ENCODE data around the gene SPDEF. TPM values are rescaled to one million over a fixed set of nuclear protein-coding genes. Genes with fewer than 3 reads are reported as not detected.

SPDEF gene
- total and polyA plus RNA-seq, 5 experiments from 2014 or later = not detected

DNA sequence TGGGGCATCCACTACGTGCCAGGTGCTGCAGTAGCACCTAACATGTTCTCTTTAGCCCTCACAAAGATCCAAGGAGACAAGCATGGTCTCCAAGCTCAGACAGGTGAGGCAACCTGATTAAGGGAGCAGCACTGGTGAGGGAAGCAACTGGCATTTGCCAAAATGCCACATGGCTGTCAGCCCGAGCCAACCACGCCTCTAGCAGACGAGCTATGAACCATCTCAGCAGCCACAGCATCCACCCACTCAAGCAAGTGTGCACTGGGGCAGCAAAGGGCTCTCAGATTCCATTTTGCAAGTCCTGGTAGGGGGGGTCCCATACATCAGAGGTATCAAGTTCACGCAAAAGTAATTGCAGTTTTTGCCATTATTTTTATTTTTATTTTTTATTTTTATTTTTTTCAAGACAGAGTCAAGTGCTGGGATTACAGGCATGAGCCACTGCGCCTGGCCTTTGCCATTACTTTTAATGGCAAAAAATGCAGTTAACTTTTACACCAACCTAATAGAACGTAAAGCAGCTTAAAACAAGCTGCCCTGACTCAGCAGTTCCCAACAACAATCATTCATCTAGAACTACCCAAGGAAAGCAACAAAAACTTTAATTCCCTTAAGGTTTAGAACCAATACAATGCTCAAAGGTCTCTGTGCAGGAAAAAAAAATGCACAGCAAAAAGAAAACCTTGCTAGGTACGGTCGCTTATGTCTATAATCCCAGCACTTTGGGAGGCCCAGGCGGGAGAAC is 36.3 kb upstream of the SPDEF start:
- ATAC-seq = no peak
- POLR2A ChIA-PET = no interaction called here
- peak overlapping the region in 1 of 10 donors; percentile 19 for H3K4me3 Mint-ChIP-seq
- DNase-seq = no peak
- H3K4me1 Mint-ChIP-seq = peaks cover 17 to 49% (median 36%) of the 10 kb centered on the region in 4 donors
- peaks cover 0 to 48% (median 0%) of the 10 kb centered on the region in 3 donors for H3K36me3 Mint-ChIP-seq
- H3K9me3 Mint-ChIP-seq = no peaks in the 10 kb centered on the region
- peak overlapping the region in 1 of 10 donors; percentile 38 for H3K27ac Mint-ChIP-seq
- H3K27me3 Mint-ChIP-seq = no peaks in the 10 kb centered on the region

DNA sequence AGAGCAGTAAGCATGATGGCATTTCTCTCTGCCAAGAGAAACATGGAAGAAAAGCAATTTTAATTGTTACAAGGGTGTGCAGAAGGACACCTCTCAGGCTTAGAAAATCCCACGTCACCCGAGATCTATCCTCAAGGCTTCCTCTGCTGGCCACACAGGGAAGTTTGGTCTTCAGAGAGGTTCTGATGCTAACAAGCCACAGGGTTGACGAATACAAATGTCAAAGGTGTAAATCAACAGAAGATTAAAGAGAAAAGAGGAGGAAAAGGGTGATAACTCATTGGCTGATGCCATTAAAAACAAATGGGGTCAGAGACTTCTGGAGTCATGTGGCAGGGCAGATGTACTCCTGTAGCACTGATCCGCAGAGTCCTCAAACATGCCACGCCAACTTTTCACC is 33.6 kb upstream of the SPDEF start:
- Mint-ChIP-seq H3K4me3 (no peak overlapping the region), H3K9me3 (no peaks in the 10 kb centered on the region), H3K27ac (peak overlapping the region in 2 of 10 donors; percentile 11 to 57), H3K4me1 (peaks cover 16 to 27% (median 21%) of the 10 kb centered on the region in 4 donors), H3K36me3 (peaks cover 0 to 35% (median 0%) of the 10 kb centered on the region in 3 donors), H3K27me3 (no peaks in the 10 kb centered on the region)
- POLR2A ChIA-PET = no interaction called here
- DNase-seq (no peak), ATAC-seq (no peak)

- Mint-ChIP-seq H3K4me3 (no peak overlapping the region), H3K27ac (peak overlapping the region in 3 of 10 donors; percentile 22 to 59 (median 44))
Measured at GRCh38 chr6:34589140-34589539, 33.0 kb upstream of the SPDEF start.

GRCh38 chr6:34587851-34588250 is 31.7 kb upstream of the SPDEF start:
- DNase-seq = no peak
- Mint-ChIP-seq H3K36me3 (peaks cover 0 to 33% (median 0%) of the 10 kb centered on the region in 3 donors), H3K27ac (peak overlapping the region in 1 of 10 donors; percentile 40), H3K9me3 (no peaks in the 10 kb centered on the region), H3K4me3 (no peak overlapping the region), H3K27me3 (no peaks in the 10 kb centered on the region), H3K4me1 (peaks cover 14 to 23% (median 19%) of the 10 kb centered on the region in 4 donors)
- POLR2A ChIA-PET = no interaction called here
- no peak for ATAC-seq

More at GRCh38 chr6:34589140-34589539, 33.0 kb upstream of the SPDEF start:
- ATAC-seq (no peak), DNase-seq (no peak)
- POLR2A ChIA-PET = no interaction called here
- peaks cover 0 to 35% (median 0%) of the 10 kb centered on the region in 3 donors for H3K36me3 Mint-ChIP-seq
- H3K9me3 Mint-ChIP-seq = no peaks in the 10 kb centered on the region
- peaks cover 19 to 29% (median 22%) of the 10 kb centered on the region in 4 donors for H3K4me1 Mint-ChIP-seq
- H3K27me3 Mint-ChIP-seq = no peaks in the 10 kb centered on the region

GRCh38 chr6:34587325-34587724 is 31.2 kb upstream of the SPDEF start:
- no peak for ATAC-seq
- no peak for DNase-seq
- peak overlapping the region in 1 of 10 donors; percentile 40 for H3K27ac Mint-ChIP-seq
- no peaks in the 10 kb centered on the region for H3K9me3 Mint-ChIP-seq
- no peaks in the 10 kb centered on the region for H3K27me3 Mint-ChIP-seq
- no peak overlapping the region for H3K4me3 Mint-ChIP-seq
- peaks cover 14 to 20% (median 17%) of the 10 kb centered on the region in 4 donors for H3K4me1 Mint-ChIP-seq
- H3K36me3 Mint-ChIP-seq = peaks cover 0 to 33% (median 0%) of the 10 kb centered on the region in 3 donors
- POLR2A ChIA-PET = no interaction called here

DNA sequence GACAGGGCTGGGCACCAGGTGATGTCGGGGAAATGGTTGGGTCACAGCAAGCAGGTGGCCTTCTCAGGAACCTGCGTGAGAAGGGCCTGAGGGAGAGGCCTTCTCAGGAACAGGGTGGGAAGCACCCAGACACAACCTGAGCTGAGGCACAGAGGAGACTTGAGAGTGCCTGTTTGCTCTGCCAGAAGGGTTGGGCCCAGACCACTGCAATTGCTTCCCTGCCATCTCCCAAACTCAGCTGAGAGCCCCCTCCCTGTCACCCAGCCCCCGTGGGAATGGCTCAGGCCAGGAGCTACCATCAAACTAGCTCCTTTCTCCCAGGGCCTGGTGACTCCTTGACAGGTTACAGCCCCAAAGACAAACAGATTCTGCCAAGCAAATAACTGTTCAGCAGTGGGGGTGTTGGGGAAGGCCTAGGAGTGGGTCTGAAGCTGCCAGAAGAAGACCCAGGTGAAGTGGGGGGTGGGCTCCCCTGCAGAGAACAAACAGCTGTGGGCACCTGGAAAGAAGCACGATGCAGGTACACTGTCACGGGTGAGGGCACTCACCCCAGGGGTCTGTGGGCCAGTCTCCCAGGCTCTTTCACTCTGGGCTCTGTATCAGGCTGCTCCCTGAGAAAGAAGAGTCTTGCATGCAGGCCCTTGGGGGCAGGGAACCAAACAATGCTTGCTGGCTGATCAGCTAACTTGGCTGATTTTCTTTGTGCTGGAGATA is 30.4 kb upstream of the SPDEF start:
- Mint-ChIP-seq H3K9me3 (no peaks in the 10 kb centered on the region), H3K4me1 (peaks cover 6 to 15% (median 9%) of the 10 kb centered on the region in 4 donors), H3K4me3 (no peak overlapping the region), H3K36me3 (peaks cover 0 to 33% (median 0%) of the 10 kb centered on the region in 3 donors), H3K27me3 (no peaks in the 10 kb centered on the region), H3K27ac (peak overlapping the region in 3 of 10 donors; percentile 7 to 66 (median 53))
- ATAC-seq = no peak
- no peak for DNase-seq
- POLR2A ChIA-PET = no interaction called here

DNA sequence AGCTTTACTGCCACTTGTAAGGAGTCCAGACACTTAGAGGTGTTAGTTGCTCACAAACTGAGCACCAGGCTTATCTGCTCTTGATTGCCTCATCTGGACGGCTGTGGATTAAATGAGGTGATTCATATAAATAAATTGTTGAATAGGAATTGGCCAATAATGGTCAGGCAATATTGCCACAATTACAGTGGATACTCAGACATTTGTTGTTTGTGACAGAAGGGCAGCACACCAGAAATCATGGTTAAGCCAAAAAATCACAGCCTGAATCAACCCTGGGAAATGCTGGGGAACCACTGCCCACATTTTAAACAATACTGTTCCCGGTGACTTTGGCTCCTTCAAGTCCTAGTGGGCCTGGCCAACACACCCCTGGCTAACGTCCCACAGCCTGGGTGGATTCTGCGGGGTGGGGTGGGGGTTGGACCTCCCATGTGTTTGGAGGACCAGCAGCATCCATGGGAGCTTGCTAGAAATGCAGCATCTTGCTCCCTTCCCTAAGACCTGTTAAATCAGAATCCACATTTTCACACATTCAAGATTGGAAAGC is 29.5 kb upstream of the SPDEF start:
- Mint-ChIP-seq H3K27me3 (no peaks in the 10 kb centered on the region), H3K4me3 (no peak overlapping the region), H3K36me3 (peaks cover 0 to 30% (median 0%) of the 10 kb centered on the region in 3 donors), H3K4me1 (peaks cover 1 to 15% (median 4%) of the 10 kb centered on the region in 4 donors), H3K27ac (peak overlapping the region in 4 of 10 donors; percentile 36 to 66 (median 46)), H3K9me3 (no peaks in the 10 kb centered on the region)
- POLR2A ChIA-PET = no interaction called here
- no peak for DNase-seq
- ATAC-seq = no peak

DNA sequence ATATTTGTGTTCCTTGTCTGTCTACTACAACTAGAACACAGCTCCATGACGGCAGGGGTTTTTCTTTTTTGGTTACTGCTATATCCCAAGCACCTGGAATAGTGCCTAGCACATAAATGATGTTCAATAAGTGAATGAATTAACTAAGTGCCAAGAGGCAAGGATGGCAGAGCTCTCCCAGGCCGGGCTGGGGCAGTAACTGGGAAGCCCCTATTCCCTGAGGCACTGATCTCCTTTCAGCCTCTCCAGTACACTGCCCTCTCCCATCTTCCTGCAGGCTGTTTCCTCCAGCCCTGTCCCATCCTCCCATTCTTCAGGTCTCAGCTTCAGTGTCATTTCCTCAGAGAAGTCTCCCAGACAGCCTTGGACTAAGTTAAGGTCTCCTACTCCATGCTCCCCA is 29.0 kb upstream of the SPDEF start:
- POLR2A ChIA-PET = no interaction called here
- no peak for ATAC-seq
- peak overlapping the region in 6 of 10 donors; percentile 4 to 74 (median 46) for H3K27ac Mint-ChIP-seq
- no peaks in the 10 kb centered on the region for H3K27me3 Mint-ChIP-seq
- peaks cover 0 to 25% (median 0%) of the 10 kb centered on the region in 3 donors for H3K36me3 Mint-ChIP-seq
- H3K9me3 Mint-ChIP-seq = no peaks in the 10 kb centered on the region
- no peak for DNase-seq
- no peak overlapping the region for H3K4me3 Mint-ChIP-seq
- H3K4me1 Mint-ChIP-seq = peaks cover 0 to 15% (median 4%) of the 10 kb centered on the region in 4 donors

DNA sequence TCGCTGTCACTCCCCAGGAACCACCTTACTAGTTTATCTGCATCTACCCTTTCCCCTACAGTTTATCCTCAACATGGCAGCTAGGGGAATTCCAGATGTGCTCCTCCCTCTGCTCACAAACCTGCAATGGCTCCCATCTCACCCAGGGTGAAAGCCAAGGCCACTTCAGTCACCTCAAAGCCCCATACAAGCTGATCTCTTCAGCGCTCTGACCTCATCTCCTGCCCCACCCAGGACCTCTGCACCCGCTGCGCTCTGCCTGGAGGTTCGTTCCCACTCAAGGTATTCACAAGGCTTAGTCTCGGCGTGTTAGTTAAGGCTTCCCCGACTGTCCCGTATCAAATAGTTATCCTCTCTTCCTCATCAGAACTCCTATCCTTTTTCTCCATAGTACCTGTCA is 28.6 kb upstream of the SPDEF start:
- peak overlapping the region in 7 of 10 donors; percentile 31 to 85 (median 41) for H3K27ac Mint-ChIP-seq
- no peaks in the 10 kb centered on the region for H3K27me3 Mint-ChIP-seq
- peaks cover 0 to 15% (median 4%) of the 10 kb centered on the region in 4 donors for H3K4me1 Mint-ChIP-seq
- no peaks in the 10 kb centered on the region for H3K9me3 Mint-ChIP-seq
- DNase-seq (no peak), ATAC-seq (no peak)
- H3K36me3 Mint-ChIP-seq = peaks cover 0 to 23% (median 0%) of the 10 kb centered on the region in 3 donors
- no peak overlapping the region for H3K4me3 Mint-ChIP-seq
- POLR2A ChIA-PET = no interaction called here

DNA sequence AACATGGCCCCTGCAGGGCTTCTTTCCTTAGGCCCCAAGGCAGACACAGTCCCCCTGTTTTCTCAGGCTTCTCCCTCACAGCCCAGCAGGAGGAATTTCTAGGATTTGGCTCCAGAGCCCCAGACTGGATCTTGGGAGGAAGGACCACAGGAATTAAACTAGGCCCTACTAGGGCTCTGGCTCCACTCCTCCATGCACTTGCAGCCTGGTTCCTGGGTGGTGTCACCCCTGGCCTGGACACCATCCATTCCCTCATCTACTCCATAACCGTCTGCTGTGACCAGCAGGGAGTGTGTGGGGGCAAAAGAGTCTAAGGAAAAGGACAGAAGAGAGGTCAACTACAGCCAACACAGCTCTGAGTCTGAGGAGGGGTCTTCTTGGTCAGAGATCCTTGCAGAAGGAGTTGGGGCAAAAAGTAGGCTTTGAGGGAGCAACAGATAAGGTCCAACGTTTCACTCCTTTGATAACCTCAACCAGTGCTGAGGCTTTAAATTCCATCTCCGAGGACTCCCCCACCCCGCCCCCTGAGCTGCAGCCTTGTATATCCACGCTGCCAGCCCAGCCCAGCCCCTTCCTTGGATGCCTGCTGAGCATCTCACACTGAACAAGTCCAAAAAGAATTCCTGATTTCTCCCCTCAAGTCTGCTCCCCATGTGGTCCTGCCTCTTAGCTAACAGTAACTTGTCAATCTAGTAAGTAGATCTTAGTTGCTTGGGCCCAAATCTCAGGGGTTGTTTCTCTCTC is 27.9 kb upstream of the SPDEF start:
- ATAC-seq (no peak), DNase-seq (no peak)
- POLR2A ChIA-PET = no interaction called here
- Mint-ChIP-seq H3K4me1 (peaks cover 0 to 15% (median 4%) of the 10 kb centered on the region in 4 donors), H3K36me3 (peaks cover 0 to 21% (median 0%) of the 10 kb centered on the region in 3 donors), H3K4me3 (no peak overlapping the region), H3K9me3 (no peaks in the 10 kb centered on the region), H3K27me3 (no peaks in the 10 kb centered on the region), H3K27ac (peak overlapping the region in 8 of 10 donors; percentile 8 to 85 (median 40))

- H3K4me3 Mint-ChIP-seq = no peak overlapping the region
- ATAC-seq (no peak), DNase-seq (no peak)
- H3K27ac Mint-ChIP-seq = peak overlapping the region in 1 of 10 donors; percentile 64
- H3K9me3 Mint-ChIP-seq = no peaks in the 10 kb centered on the region
- H3K27me3 Mint-ChIP-seq = no peaks in the 10 kb centered on the region
- POLR2A ChIA-PET = no interaction called here
- H3K4me1 Mint-ChIP-seq = peaks cover 0 to 15% (median 4%) of the 10 kb centered on the region in 4 donors
- peaks cover 0 to 16% (median 0%) of the 10 kb centered on the region in 3 donors for H3K36me3 Mint-ChIP-seq
Measured at GRCh38 chr6:34583461-34583860, 27.3 kb upstream of the SPDEF start.

GRCh38 chr6:34581561-34581920 is 25.4 kb upstream of the SPDEF start:
- peaks cover under 1 to 11% (median 4%) of the 10 kb centered on the region in 4 donors for H3K4me1 Mint-ChIP-seq
- no peaks in the 10 kb centered on the region for H3K27me3 Mint-ChIP-seq
- POLR2A ChIA-PET = no interaction called here
- no peaks in the 10 kb centered on the region for H3K9me3 Mint-ChIP-seq
- no peak for DNase-seq
- peaks cover 0 to 4% (median 0%) of the 10 kb centered on the region in 3 donors for H3K36me3 Mint-ChIP-seq
- ATAC-seq = no peak
- H3K4me3 Mint-ChIP-seq = no peak overlapping the region
- peak overlapping the region in 4 of 10 donors; percentile 6 to 81 (median 32) for H3K27ac Mint-ChIP-seq
